Activated naive CD4-positive, alpha-beta T cell treated with anti-CD3 and anti-CD28 coated beads, Interleukin-2, amount 50 U/mL, for 72 hours (primary cell): Measurements from ENCODE around the gene ZSWIM6. TPM values are rescaled to one million over a fixed set of nuclear protein-coding genes. Genes with fewer than 3 reads are reported as not detected.

Source experiments
- ATAC-seq, 2 donors: fragments of 150-1000 bp; cut with Tn5 transposase; 2 replicates each; pipeline ENCODE4 v1.10.0; 2021; ENCODE audit warnings: mild to moderate bottlenecking in 2 of 2, moderate library complexity in 2 of 2
- DNase-seq, 2 donors: peaks; one replicate each; pipeline ENCODE4 v3.0.0; 2021 to 2022; ENCODE audit warnings: low spot score in 2 of 2
- H3K27ac Mint-ChIP-seq, 2 donors: one replicate each; pipeline ENCODE4 v1.8.0; 2022; ENCODE audit warnings: mild to moderate bottlenecking in 2 of 2, mixed read lengths in 2 of 2
- H3K36me3 Mint-ChIP-seq, 2 donors: one replicate each; pipeline ENCODE4 v1.8.0; 2022; ENCODE audit warnings: mixed read lengths in 2 of 2
- H3K9me3 Mint-ChIP-seq, 2 donors: one replicate each; pipeline ENCODE4 v1.8.0; 2022; ENCODE audit warnings: mixed read lengths in 2 of 2
- total RNA-seq, 2 donors: library from RNA; stranded (reverse); gene quantifications; one replicate each; pipeline ENCODE4 v1.2.3, GENCODE V29; 2022

The ZSWIM6 gene
- total RNA-seq, 2 donors from 2014 or later: 5.3 to 6.2 TPM

DNA sequence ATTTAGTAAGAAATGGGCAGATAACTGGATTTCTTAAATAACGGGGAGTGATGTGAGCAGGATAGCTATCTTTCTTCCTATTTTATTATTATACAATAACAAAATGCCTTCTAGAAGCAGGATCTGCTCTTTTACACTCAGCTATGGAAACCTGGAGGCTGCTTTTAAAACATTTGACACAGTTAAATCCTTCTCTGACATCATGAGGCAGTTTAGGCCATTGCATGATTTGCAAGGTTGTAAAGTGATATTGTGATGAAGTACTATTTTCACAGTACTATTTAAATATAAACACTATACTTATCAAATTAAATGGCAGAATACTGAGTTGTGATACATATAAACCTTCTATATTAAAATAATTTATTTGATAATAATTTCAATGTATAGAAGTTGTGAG is 93.9 kb downstream of the ZSWIM6 start:
- H3K27ac Mint-ChIP-seq: no peak overlapping the region
- peaks cover 0 to 13% of the 10 kb centered on the region in 2 donors for H3K9me3 Mint-ChIP-seq

DNA sequence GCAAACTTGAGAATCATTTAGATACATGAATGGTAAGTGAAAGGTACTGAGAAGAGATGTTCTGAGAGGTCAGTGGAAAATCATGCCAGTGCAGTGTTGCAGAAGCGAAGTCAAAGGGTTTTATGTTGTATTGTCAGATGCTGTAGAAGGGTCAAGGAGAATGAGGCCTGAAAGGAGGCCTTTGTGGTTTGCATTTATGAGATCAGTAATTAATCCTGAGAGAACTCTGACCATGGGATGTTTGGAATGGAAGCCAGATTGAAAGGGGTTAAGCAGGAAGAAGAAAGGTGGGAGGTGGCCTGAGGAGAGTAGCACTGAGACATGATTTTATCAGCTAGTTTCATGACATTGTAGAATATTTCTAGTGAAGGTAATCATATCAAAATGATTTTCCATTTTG is 97.8 kb downstream of the ZSWIM6 start:
- Mint-ChIP-seq H3K27ac (no peak overlapping the region), H3K9me3 (peaks cover 0 to 4% of the 10 kb centered on the region in 2 donors), H3K36me3 (peaks cover 0 to 5% of the 10 kb centered on the region in 2 donors)
- DNase-seq (no peak), ATAC-seq (no peak)

More for the DNA sequence above, 93.9 kb downstream of the ZSWIM6 start:
- DNase-seq (no peak), ATAC-seq (no peak)
- H3K36me3 Mint-ChIP-seq: peaks cover 9 to 14% of the 10 kb centered on the region in 2 donors

DNA sequence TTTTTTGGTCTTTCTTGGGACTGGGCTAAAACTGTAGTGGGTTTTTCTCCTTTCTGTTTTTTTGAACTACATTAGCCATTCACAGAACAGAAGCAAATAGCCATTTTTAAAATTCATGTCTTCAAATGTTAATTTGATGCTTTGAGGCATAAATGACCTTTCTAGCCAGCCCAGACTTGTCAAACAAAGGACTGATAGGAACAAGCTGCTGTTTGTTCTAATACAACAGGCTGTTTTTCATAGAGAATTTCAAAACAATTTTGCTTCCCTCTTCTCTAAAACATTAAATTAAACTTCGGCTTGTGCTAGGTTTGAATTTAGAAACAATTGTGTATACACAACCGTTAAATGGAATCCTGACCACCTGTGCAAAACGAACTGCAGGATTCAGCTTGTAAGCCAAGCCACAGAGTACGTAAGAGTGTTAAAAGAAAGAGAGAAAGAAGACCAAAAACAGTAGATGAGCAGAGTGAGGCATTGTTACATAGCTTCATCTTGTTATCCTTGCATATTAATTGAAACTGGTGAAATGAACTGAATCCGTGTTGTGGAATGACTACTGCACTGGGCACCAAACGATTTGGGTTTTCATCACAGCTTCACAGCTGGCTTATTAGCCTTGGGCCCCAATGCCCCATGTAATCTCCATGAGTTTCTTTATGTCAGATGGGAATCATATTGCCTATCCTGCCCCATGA is 100.0 kb downstream of the ZSWIM6 start:
- no peak for DNase-seq
- ATAC-seq: no peak
- H3K9me3 Mint-ChIP-seq: peaks cover 0 to 4% of the 10 kb centered on the region in 2 donors
- H3K36me3 Mint-ChIP-seq: peaks cover 0 to 5% of the 10 kb centered on the region in 2 donors
- no peak overlapping the region for H3K27ac Mint-ChIP-seq

DNA sequence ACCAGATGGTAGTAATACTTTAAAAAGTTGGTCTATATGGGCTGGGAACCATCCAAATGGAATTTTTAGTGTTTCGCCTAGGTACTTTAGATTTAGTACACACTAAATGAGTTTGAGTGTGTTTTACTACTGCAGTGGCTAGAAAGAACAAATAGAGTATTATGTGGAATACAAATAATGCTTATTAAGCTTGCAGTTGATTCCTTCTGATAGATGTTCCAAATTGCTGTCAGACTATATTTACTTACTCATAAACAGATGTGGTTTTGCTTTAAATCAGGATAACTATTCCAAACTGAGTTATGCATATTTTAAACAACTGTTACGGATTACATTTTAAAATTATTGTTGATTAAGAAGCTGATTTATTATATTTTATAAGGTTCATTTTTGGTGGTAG is 103.3 kb downstream of the ZSWIM6 start:
- DNase-seq (no peak), ATAC-seq (no peak)

DNA sequence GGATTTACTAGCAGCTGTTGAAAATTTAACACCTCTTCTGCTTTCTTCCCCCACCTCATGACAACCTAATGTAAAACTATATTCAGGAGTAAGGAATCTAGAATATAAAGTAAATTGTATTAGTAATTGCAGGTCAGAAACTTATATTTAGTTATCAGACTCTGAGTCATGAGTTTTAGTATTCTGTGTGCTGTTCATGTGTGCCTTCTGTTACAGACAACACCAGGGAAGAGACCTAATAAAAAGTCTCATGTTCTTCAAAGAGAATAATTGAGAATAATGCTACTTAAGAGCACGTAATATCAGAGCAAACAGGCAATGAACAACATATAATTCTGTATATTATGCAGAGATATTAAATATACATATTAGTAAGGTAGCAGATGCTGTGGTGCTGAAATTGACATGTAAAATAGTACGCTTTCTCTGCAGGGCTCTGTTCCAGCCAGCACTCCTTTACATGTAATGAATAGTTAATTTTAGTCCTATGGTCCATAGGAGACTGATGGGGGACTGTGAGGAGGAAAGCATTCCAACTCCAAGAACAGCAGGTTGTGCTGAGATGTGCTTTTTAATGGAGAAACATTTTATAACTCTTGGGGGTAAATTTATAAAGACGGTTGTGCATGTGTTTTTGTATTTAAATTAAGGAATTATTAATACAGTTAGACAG is 106.4 kb downstream of the ZSWIM6 start:
- H3K9me3 Mint-ChIP-seq: peaks cover 22 to 24% of the 10 kb centered on the region in 2 donors

More for the DNA sequence above, 103.3 kb downstream of the ZSWIM6 start:
- H3K9me3 Mint-ChIP-seq: peaks cover 5 to 10% of the 10 kb centered on the region in 2 donors
- H3K27ac Mint-ChIP-seq: no peak overlapping the region
- H3K36me3 Mint-ChIP-seq: peaks cover 7 to 8% of the 10 kb centered on the region in 2 donors

DNA sequence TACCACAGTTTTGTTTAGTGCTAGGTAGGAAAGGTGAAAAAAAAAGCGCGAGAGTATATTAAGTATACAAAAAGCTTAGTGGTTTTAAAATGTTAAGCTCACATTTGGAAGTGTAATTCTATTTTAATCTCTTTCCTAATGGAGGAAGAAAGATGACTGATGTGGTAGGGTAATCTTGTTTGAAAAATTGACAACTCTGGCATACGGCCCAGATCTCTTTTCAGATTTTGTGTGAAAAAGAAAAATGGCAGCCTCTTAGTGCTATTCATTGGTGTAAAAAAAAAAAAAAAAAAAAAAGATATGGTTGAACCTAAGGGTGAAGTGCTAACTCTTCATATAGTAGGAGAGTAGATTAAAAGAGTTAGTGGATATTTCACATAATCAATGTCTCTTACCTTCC is 108.0 kb downstream of the ZSWIM6 start:
- H3K9me3 Mint-ChIP-seq: peaks cover 22 to 24% of the 10 kb centered on the region in 2 donors
- H3K36me3 Mint-ChIP-seq: peaks cover 25 to 36% of the 10 kb centered on the region in 2 donors
- H3K27ac Mint-ChIP-seq: no peak overlapping the region
- ATAC-seq: no peak
- DNase-seq: no peak

More for the DNA sequence above, 106.4 kb downstream of the ZSWIM6 start:
- no peak for ATAC-seq
- H3K27ac Mint-ChIP-seq: no peak overlapping the region
- no peak for DNase-seq
- H3K36me3 Mint-ChIP-seq: peaks cover 25 to 36% of the 10 kb centered on the region in 2 donors

DNA sequence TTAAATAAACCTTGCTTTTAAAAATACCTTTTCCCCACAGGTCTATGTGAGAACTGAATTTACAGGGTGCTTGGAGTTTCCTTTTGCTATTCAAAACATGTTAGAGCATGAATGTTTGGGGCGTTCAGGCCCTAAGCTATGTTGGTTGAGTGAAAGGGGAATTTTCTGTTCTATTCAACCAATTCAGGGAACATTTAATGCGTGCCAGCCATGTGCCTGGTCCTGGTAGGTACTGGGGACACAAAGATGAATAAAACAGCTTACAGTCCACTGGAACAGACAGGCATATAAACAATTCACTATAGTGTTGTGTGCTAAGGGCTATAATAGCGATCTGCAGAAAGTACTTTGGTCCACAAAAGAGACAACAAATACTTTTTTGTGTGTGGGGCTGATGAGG is 108.5 kb downstream of the ZSWIM6 start:
- ATAC-seq (no peak), DNase-seq (no peak)
- Mint-ChIP-seq H3K9me3 (peaks cover 22 to 24% of the 10 kb centered on the region in 2 donors), H3K27ac (no peak overlapping the region), H3K36me3 (peaks cover 25 to 36% of the 10 kb centered on the region in 2 donors)

DNA sequence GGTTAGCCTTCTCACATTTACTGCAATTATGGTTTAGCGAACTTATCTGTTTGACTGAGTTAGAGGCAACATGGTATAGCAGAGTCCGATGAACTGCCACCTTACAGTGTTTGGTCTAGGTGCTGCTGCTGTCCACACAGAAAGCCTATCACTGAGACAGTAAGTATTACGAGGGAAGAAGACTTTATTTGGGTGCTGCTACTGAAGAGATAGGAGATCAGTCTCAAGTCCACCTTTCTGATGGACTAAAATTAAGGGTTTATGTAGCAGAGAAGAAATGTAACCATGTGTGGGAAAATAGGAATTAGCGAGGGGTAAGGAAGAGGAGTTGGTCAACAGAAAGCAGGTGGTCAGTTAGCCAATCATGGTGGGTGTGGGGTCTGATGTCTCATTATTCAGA is 109.7 kb downstream of the ZSWIM6 start:
- Mint-ChIP-seq H3K36me3 (peaks cover 27 to 42% of the 10 kb centered on the region in 2 donors), H3K27ac (no peak overlapping the region), H3K9me3 (peaks cover 22 to 27% of the 10 kb centered on the region in 2 donors)
- ATAC-seq (no peak), DNase-seq (no peak)

DNA sequence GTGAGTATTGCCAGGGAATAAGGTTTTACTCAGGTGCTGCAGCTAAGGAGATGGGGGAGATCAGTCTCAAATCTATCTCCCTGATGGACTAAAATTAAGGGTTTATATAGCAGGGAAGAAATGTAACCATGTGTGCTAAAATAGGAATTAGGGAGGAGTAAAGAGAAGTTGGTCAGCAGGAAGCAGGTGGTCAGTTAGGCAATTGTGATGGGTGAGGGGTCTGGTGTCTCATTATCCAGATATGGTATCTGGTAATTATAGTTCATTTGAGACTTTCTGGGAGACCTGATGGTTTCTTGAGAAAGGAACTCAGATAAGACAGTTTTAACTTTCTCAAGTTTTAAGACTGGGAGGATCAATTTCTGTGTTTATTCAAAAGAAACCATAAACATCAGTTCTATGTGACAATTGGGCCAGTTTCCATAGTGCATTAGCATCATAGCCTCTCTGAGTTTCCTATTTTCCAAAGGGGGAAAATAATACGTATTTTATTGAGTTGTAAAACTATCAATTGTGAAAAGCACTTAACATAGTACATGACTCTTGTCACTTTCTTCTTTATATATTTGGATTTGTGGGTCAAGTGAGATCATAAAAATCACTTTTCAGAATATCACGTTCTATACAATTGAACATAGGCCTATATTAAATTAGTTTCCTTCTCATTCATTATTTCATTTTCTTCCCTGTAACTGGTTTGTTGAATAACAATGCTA is 115.9 kb downstream of the ZSWIM6 start:
- H3K27ac Mint-ChIP-seq: no peak overlapping the region

DNA sequence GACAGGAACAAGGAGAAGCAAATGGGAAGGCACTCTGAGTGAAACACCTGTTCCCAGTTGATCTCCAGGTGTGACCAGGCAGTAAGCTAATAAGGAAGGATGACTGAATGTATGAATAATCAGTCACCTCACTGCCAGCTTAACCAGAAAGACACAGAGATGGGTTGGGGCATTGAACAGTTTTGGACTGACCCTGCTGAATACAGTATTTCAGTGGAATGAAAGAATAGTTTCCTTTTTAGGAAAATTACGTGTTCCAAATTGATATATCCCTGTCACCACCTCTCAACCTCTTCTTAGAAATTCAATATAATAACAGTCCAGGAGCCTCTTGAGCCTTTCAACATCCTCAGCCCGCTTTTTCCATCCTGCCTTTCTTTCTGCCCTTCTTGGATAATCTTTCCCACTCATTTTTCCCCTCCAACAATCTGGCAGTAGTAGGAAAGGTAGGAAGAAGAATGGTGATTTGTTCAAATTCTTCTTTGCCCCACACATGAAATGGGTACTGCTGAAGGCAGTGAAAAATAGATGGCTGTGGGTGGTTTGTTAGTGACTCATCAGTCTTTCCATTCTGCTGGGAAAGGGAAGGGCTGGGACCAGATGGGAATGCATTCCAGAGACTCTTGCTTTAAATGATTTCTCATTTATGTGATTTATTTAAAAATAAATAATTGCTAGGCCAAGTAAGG is 117.9 kb downstream of the ZSWIM6 start:
- Mint-ChIP-seq H3K36me3 (peaks cover 15 to 16% of the 10 kb centered on the region in 2 donors), H3K27ac (no peak overlapping the region), H3K9me3 (peaks cover 15 to 18% of the 10 kb centered on the region in 2 donors)
- ATAC-seq: no peak
- no peak for DNase-seq

More for the DNA sequence above, 115.9 kb downstream of the ZSWIM6 start:
- Mint-ChIP-seq H3K9me3 (peaks cover 17 to 22% of the 10 kb centered on the region in 2 donors), H3K36me3 (peaks cover 15 to 21% of the 10 kb centered on the region in 2 donors)
- no peak for DNase-seq
- ATAC-seq: no peak

DNA sequence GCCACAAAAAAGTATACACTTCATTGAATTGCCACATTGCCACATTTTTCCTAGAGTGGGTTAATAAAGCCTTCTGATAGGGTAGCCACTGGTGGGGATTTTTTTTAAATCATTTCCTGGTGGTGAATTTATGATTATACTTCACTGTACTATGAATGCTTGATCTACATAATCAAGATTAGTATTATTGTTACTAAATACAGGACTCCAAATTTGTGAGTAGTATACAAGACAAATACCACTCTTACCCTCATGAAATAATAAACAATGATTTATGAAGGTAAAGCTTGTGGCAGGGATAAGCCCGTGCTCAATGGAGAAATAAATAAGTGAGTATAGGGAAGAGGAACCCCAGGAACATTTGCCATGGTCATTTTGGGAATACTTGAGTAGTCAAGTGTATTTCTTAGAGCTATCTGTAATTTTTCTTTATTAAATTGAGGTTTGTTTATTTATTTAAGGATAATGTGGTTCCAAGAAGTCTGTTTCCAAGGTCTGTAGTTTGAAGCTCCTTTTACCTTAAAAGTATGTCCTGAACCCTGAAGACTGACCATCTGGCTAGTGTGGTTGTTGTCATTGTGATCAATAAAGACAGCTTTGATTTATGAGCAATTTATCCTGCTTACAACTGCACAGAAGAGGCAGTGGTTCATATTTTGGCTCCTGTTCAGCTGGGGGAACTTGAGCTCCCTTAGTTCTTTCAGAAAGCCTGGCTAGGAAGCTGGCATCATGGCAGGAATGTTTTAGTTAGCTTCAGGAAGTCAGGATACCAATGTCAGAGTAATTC is 118.6 kb downstream of the ZSWIM6 start:
- ATAC-seq (no peak), DNase-seq (no peak)
- Mint-ChIP-seq H3K27ac (no peak overlapping the region), H3K36me3 (peaks cover 15 to 16% of the 10 kb centered on the region in 2 donors), H3K9me3 (peaks cover 15 to 18% of the 10 kb centered on the region in 2 donors)

DNA sequence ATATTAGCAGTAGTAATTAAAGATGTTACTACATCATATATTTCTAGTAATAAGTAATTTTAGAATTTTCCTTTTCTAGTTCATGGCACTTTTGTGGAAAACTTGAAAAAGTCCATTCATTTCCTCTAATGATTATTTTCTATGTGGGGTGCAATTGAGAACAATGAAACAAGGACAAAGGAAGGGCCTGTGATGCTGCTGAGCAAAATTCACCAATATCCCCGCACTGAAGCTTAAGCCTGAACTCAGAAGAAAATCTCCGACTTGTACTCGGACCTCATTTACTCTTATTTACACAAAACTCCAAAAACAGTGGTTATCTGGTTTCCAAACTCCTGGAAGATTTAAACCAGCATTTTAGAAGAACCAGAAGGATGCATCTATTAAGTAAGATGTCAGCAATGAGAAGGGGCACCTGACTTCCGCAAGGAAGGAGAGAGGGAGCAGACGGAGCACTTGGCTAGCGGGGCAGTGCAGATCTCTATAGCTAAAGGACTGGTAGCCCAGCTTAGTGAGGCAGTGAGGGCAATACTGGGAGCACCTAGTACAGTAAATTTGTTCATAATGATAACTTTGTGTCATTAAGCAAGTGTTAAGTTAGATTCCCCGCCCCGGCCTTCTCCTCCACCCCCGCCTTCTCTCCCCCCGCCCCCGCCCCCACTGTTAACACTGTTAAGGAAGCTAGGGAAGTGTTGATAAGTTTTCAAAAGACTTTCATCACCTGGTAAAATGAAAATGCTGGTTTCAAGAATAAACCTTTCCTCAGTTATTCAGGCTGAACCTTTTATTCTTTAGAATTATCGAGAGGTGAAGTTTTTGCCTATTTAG is 123.3 kb downstream of the ZSWIM6 start:
- Mint-ChIP-seq H3K27ac (no peak overlapping the region), H3K36me3 (no peaks in the 10 kb centered on the region), H3K9me3 (no peaks in the 10 kb centered on the region)
- ATAC-seq (no peak), DNase-seq (no peak)

DNA sequence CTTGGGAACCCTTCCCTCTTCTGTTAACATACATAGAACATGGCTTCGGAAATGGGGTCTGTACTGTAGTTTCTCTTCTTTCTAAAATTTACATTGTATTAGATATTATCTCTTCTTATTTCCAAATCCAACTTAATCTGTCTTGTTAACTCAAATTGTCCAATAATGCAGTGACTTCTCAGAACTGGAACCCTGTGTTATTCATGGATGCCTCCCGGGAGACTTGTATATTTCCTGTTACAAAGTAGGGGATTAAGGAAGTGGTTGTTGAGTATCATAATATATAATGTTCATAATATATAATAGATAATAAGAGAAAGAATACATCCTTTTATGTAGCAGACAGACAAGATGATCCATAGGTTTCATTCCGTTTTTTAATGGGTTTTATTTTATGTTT is 128.4 kb downstream of the ZSWIM6 start:
- no peak overlapping the region for H3K27ac Mint-ChIP-seq
- DNase-seq (no peak), ATAC-seq (no peak)
- no peaks in the 10 kb centered on the region for H3K36me3 Mint-ChIP-seq
- H3K9me3 Mint-ChIP-seq: no peaks in the 10 kb centered on the region

DNA sequence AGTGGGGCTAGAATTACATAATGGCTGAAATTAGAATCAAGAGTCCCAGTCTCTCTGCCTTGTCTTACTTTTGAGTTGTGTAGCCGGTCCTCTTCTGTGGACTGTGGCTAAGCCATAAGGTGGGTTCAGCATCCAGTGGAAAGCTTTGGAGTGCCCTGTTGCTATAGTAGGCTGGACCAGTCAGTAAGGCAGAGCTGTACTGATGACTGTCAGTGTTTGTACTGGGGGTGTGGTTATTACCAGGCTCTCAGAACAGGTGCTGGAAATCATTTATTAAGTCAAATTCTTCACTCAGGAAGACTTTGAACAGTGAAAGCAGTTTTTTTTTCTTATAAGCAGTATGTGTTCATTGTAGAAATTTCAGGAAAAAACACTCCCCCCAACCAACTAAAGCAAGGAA is 129.4 kb downstream of the ZSWIM6 start:
- Mint-ChIP-seq H3K27ac (no peak overlapping the region), H3K36me3 (no peaks in the 10 kb centered on the region), H3K9me3 (no peaks in the 10 kb centered on the region)
- DNase-seq: no peak
- no peak for ATAC-seq

DNA sequence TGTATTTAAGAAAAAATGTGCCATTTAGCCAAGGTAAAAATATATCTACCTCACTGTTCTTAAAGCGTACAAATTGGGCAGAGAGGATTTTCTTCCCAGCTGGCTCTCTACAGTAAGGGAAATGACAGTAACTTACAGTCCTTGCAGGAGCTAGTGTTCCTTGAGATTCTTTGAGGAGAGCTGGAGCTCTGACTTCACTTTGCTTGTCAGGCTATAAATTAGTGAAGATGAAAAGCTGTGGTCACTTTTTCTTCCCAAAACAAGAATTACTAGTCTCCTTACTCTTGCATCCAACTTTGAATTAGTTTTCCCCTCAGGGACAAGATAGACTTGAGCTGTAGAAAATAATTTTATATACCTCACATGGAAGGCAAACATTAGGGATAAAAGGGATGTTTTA is 129.9 kb downstream of the ZSWIM6 start:
- no peak overlapping the region for H3K27ac Mint-ChIP-seq
- no peaks in the 10 kb centered on the region for H3K36me3 Mint-ChIP-seq
- H3K9me3 Mint-ChIP-seq: no peaks in the 10 kb centered on the region
- DNase-seq (no peak), ATAC-seq (no peak)
